H1 (cell line): ENCODE measurements around the gene FAM193A. TPM values are rescaled to one million over a fixed set of nuclear protein-coding genes. Genes with fewer than 3 reads are reported as not detected.

ENCODE experiments used
- CBX8 ChIP-seq: fragments of 300-800, 300-1000 bp; sonication (generic); IDR thresholded peaks from 2 replicates; pipeline ENCODE4 v1.7.1; 2016; ENCODE audit warnings: low read depth, low read length, borderline replicate concordance
- MAFK ChIP-seq: IDR thresholded peaks from 2 replicates; pipeline ENCODE4 v1.6.1; 2012; ENCODE audit warnings: low read depth, mild to moderate bottlenecking, improper control_type of control experiment, low read length
- RNF2 ChIP-seq: fragments of 200-900, 300-1000 bp; sonication (generic); IDR thresholded peaks from 2 replicates; pipeline ENCODE4 v1.7.1; 2016; ENCODE audit warnings: borderline replicate concordance, low read depth, mild to moderate bottlenecking, antibody characterized with exemption, low read length; ENCODE audit not compliant: poor library complexity, severe bottlenecking; ENCODE audit errors: missing control alignments
- SRF ChIP-seq: IDR thresholded peaks from 2 replicates; pipeline ENCODE4 v1.6.1; 2011; ENCODE audit warnings: mild to moderate bottlenecking, low read depth, low read length, moderate library complexity
- ZNF274 ChIP-seq: IDR thresholded peaks from 2 replicates; pipeline ENCODE4 v1.7.0; 2012; ENCODE audit warnings: low read length, borderline replicate concordance; ENCODE audit errors: extremely low read depth
- polyA plus RNA-seq, 7 experiments: library from polyadenylated mRNA; depleted of rRNA in 3 of 7; stranded (reverse) in 5 of 7; unstranded in 2 of 7; fragments of >200 nt in 5 of 7; fragments of 200-250 nt in 2 of 7; gene quantifications; 1 replicate in 5 of 7; 2 replicates in 1 of 7; 4 replicates in 1 of 7; pipeline versions ENCODE4 v1.2.1 to v1.2.3, GENCODE V29; 2011 to 2013; ENCODE audit warnings: missing spikeins in 2 of 7, mixed read lengths in 2 of 7
- total RNA-seq: library from RNA; stranded (reverse); fragmentation: NEBNext Ultra II Directional; extraction: Animal tissue kit (Norgen Biotek cat#: 25700); gene quantifications from 2 replicates; pipeline ENCODE4 v1.2.1, GENCODE V29; 2021

Gene FAM193A
- total and polyA plus RNA-seq, 2 of the 8 experiments (the other 6 are each of a cell fraction or from before 2014, with no cell fraction given): 8.7 to 26.2 TPM

GRCh38 chr4:2565533-2565932 is 29.1 kb downstream of the FAM193A start (continued):
- TF ChIP-seq RNF2: no peak
- no peak for TF ChIP-seq MAFK
- no peak for TF ChIP-seq SRF
- no peak for TF ChIP-seq ZNF274
- TF ChIP-seq CBX8: no peak
